AG09309 (cell line): ENCODE results near the gene NDFIP1.

ENCODE experiments used
- DNase-seq: peaks from one replicate; pipeline ENCODE4 v3.0.0-alpha.2; 2010; ENCODE audit warnings: low read depth
- H3K4me3 ChIP-seq: 2 replicates; pipeline ENCODE4 v1.5.1; 2011; ENCODE audit warnings: mild to moderate bottlenecking, low read depth, low read length, moderate library complexity; ENCODE audit not compliant: control insufficient read depth
- TF ChIP-seq, protein P1 (sequence below): IDR thresholded peaks from 2 replicates; pipeline ENCODE4 v1.5.1; 2011; ENCODE audit warnings: mild to moderate bottlenecking, low read depth, low read length, inconsistent platforms; ENCODE audit not compliant: insufficient read depth, control insufficient read depth; ENCODE audit errors: missing control alignments

Gene NDFIP1

GRCh38 chr5:142091922-142092321, 16.7 kb upstream of the NDFIP1 start:
- no peak for DNase-seq
- H3K4me3 ChIP-seq: no peak overlapping the region
- TF ChIP-seq, protein P1, sequence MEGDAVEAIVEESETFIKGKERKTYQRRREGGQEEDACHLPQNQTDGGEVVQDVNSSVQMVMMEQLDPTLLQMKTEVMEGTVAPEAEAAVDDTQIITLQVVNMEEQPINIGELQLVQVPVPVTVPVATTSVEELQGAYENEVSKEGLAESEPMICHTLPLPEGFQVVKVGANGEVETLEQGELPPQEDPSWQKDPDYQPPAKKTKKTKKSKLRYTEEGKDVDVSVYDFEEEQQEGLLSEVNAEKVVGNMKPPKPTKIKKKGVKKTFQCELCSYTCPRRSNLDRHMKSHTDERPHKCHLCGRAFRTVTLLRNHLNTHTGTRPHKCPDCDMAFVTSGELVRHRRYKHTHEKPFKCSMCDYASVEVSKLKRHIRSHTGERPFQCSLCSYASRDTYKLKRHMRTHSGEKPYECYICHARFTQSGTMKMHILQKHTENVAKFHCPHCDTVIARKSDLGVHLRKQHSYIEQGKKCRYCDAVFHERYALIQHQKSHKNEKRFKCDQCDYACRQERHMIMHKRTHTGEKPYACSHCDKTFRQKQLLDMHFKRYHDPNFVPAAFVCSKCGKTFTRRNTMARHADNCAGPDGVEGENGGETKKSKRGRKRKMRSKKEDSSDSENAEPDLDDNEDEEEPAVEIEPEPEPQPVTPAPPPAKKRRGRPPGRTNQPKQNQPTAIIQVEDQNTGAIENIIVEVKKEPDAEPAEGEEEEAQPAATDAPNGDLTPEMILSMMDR: no peak

DNA sequence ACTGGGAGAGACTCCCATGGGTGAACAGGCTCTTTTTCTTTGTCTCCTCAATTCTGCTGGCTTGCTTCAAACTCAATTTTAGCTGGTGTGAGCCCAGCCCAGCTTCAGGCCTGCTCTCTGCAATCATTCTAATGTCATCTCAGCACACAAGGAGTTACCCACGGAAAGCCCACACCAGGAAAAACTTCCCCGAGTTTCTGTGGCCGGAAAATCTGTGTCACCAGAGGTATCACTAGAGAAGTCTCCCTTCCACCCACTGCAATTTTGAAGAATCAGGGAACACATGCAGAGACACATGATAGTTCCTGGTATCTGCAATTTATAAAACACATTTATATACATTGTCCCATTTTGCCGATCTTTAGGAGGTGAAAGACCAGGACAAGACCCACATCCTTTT, 13.5 kb upstream of the NDFIP1 start:
- DNase-seq: no peak
- TF ChIP-seq, protein P1: no peak

DNA sequence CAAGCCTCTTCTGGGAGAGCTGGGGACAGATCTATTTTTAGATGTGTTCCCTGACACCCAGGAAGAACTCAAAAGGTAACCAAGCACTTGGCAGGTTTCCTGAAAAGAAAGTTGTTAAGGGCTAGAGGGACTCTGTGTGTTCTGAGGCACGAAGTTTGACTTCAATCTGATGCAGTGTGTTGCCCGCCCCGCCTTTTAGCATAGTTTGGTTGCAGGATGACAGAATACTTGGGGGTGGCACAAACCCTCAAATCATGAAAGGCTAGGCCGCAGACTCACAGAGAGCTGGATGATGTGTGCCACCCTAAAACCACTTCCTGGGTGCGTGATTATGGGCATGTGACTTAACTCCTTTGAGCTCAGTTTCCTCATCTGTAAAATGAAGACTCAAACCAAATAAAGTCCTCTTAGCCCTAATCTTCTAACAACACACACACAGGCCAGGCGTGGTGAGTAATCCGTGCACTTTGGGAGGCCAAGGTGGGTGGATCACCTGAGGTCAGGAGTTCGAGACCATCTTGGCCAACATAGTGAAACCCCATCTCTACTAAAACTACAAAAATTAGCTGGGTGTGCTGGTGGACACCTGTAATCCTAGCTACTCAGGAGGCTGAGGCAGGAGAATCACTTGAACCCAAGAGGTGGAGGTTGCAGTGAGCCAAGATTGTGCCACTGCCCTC, 12.8 kb upstream of the NDFIP1 start:
- no peak overlapping the region for H3K4me3 ChIP-seq
- no peak for DNase-seq
- TF ChIP-seq, protein P1: no peak

More for the DNA sequence above, 13.5 kb upstream of the NDFIP1 start:
- H3K4me3 ChIP-seq: no peak overlapping the region

- TF ChIP-seq, protein P1: no peak
- DNase-seq: no peak
- no peak overlapping the region for H3K4me3 ChIP-seq
Measured at GRCh38 chr5:142096382-142096781, 12.2 kb upstream of the NDFIP1 start.

- H3K4me3 ChIP-seq: no peak overlapping the region
- DNase-seq: no peak
- TF ChIP-seq, protein P1: no peak
Measured at GRCh38 chr5:142097681-142098080, 10.9 kb upstream of the NDFIP1 start.

GRCh38 chr5:142098275-142098674, 10.3 kb upstream of the NDFIP1 start:
- H3K4me3 ChIP-seq: no peak overlapping the region
- DNase-seq: no peak

More at GRCh38 chr5:142098275-142098674, 10.3 kb upstream of the NDFIP1 start:
- TF ChIP-seq, protein P1: no peak
